Measurements from ENCODE around the gene HYAL2. TPM values are rescaled to one million over a fixed set of nuclear protein-coding genes. Genes with fewer than 3 reads are reported as not detected.
A peak's percentile ranks its signal among the peaks of the same experiment; 100 is the strongest.

Gene HYAL2
- total RNA-seq, 2 experiments from 2014 or later, result 6.5 to 6.8 TPM

DNA sequence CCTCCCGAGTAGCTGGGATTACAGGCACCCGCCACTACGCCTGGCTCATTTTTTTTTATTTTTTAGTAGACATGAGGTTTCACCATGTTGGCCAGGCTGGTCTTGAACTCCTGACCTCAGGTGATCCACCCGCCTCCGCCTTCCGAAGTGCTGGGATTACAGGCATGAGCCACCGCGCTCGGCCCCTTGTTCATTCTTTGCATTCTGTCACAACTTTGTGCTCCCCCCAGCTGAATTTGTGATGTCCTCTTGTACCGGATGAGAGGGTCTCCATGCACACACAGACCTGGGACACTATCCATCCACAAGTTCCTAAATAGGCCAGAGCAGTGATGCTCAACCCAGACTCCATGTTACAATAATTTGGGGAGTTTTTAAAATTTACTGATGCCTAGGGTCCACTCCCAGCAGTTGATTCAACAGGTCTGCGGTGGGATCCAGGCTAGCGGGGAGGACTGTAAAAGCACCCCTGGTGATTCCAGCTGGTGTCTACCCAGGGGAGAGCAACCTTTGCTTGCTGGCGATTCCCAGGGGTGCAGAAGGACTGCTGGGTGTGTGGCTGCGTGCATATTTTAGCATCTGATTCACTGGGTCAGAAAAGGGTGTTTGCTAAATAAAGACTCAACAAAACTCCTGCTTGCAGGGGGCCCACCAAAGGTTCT is 17.1 kb upstream of the HYAL2 start:
- peaks cover 58% of the 10 kb centered on the region for H3K36me3 Mint-ChIP-seq (ENCODE audit: low read depth)
- H3K27me3 Mint-ChIP-seq (ENCODE audit: low read depth), result no peaks in the 10 kb centered on the region
- H3K27ac Mint-ChIP-seq, result peak overlapping the region; percentile 96
- no peaks in the 10 kb centered on the region for H3K9me3 Mint-ChIP-seq (ENCODE audit: insufficient read depth)
- peak overlapping the region; percentile 92 for H3K4me3 Mint-ChIP-seq
- H3K4me1 Mint-ChIP-seq (ENCODE audit: low read depth), result peaks cover 53% of the 10 kb centered on the region
- DNase-seq, result no peak
- ATAC-seq, result no peak
- ChIA-PET CTCF (interaction anchor here (1.2 to 2.9 kb wide), 6 partner anchors 8 to 263 kb away, joined by 3 to 11 read pairs (median 6); partner anchors contain the start of genes CYB561D2 and NPRL2), POLR2A (interaction anchor here (0.9 to 5.6 kb wide), 9 partner anchors 11 to 1899 kb away, joined by 3 to 51 read pairs (median 7); partner anchors contain the start of genes CISH, CYB561D2, HEMK1 and NPRL2)

DNA sequence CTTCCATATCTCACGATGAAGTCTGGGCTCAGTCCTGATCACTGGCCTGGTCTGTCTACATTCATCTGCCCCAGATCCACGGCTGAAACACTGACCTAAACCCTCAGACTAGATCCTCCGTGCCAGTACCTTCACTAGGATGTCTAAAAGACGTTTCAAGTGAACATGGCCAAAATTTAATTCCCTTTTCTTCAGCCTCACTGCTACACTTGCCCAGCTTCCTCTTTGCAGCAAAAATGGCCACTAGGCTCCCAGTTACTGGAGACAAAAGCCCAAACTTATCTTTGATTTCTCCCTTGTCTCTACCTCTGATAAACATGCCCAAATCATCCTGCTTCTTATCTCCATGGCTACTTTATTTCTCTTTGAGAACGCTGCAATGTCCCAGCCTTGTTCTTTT is 16.4 kb upstream of the HYAL2 start:
- POLR2A ChIA-PET, result interaction anchor here (0.9 to 5.6 kb wide), 13 partner anchors 8 to 1900 kb away, joined by 3 to 51 read pairs (median 16); partner anchors contain the start of genes CISH, CYB561D2, GNAI2 and HEMK1
- Mint-ChIP-seq H3K27me3 (ENCODE audit: low read depth) (no peaks in the 10 kb centered on the region), H3K9me3 (ENCODE audit: insufficient read depth) (no peaks in the 10 kb centered on the region), H3K4me3 (peak overlapping the region; percentile 92), H3K4me1 (ENCODE audit: low read depth) (peaks cover 57% of the 10 kb centered on the region), H3K27ac (peak overlapping the region; percentile 96), H3K36me3 (ENCODE audit: low read depth) (peaks cover 63% of the 10 kb centered on the region)
- ATAC-seq, result no peak
- DNase-seq, result no peak
- CTCF ChIA-PET, result interaction anchor here (1.0 to 3.7 kb wide), 7 partner anchors 9 to 203 kb away, joined by 3 to 42 read pairs (median 8); partner anchors contain the start of genes CYB561D2, HYAL2, NPRL2 and TUSC2

DNA sequence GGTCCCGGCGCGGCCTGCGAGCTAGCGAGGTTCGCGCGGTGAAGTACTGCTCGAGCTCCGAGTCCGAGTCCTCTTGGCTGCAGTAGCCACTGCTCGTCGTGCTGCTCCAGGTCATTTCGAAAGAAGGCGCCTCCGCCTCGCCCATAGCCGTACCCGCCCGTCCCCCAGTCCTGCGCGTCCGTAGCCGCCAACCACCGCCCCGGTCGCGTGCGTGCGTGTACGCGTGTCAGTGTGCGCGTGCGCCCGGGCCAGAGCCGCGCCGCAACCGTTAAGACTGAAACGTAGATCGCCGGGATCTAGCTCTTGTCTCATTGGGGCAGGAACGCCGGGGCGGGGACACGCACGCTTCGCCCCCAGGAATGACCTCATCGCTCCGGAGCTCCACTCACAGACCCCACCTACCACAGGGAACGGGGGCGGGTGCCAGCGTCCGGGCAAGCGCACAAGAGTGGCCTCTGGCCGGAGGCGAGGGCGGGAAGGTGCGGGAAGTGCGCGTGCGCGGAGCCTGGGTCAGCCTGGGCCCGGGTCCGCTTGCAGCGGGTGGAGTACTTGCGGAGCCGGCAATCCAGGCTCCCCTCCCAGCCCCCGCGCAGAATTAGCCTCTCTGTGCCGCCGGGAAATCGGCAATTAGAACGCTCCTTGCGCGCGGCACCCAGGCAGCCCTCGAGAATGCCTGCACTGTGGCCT is 14.8 kb upstream of the HYAL2 start:
- Mint-ChIP-seq H3K4me1 (ENCODE audit: low read depth) (peaks cover 56% of the 10 kb centered on the region), H3K27me3 (ENCODE audit: low read depth) (no peaks in the 10 kb centered on the region), H3K36me3 (ENCODE audit: low read depth) (peaks cover 75% of the 10 kb centered on the region), H3K27ac (peak overlapping the region; percentile 96), H3K4me3 (peak overlapping the region; percentile 92), H3K9me3 (ENCODE audit: insufficient read depth) (no peaks in the 10 kb centered on the region)
- DNase-seq (peak; percentile 99), ATAC-seq (peak; percentile 75)
- CTCF ChIA-PET, result interaction anchor here (0.9 to 3.7 kb wide), 20 partner anchors 9 to 277 kb away, joined by 3 to 42 read pairs (median 6); partner anchors contain the start of genes C3orf18, CISH, CYB561D2 and HYAL2
- POLR2A ChIA-PET, result interaction anchor here (0.8 to 5.6 kb wide), 22 partner anchors 9 to 279 kb away, joined by 3 to 51 read pairs (median 9); partner anchors contain the start of genes CISH, CYB561D2, GNAI2 and HEMK1

DNA sequence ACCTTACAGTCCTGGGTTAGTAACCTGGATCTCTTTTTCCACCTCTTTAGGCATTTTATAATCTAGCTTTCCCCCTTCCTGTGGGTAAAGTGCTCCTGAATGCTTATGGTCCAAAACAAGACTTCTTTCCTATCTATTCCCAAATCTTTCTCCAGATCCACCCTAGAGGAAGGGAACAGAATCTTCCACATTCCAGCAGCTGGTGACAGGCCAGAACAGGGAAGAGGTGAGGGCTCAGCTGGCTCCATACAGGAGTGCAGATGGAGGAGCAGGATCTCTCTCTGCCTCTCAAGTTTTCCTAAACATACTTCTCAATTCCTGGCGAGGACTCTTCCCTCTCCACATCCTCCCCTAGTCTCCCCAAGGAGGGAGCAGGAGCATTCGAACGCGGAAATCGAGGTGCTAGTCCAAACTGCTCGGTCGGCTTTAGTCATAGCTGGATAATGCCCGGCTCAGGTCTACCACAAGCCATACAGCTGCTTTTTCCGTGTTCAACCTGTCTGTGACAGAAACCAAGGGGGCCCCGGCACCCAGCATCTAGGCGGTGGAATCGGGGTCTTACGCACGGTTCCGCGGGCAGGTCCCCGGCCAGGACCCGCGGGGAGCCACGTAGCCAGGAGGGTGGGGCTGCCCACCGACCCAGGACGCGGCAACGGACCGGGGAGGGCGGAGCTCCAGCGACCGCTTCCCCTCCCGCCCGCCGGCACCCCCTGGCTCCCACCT is 14.1 kb upstream of the HYAL2 start:
- POLR2A ChIA-PET, result interaction anchor here (0.7 to 5.6 kb wide), 26 partner anchors 8 to 280 kb away, joined by 3 to 51 read pairs (median 7); partner anchors contain the start of genes CISH, CYB561D2, GNAI2 and HEMK1
- Mint-ChIP-seq H3K36me3 (ENCODE audit: low read depth) (peaks cover 81% of the 10 kb centered on the region), H3K4me3 (peak overlapping the region; percentile 92), H3K27me3 (ENCODE audit: low read depth) (no peaks in the 10 kb centered on the region), H3K4me1 (ENCODE audit: low read depth) (peaks cover 54% of the 10 kb centered on the region), H3K27ac (peak overlapping the region; percentile 96), H3K9me3 (ENCODE audit: insufficient read depth) (no peaks in the 10 kb centered on the region)
- DNase-seq (peak; percentile 65), ATAC-seq (peak; percentile 4)
- CTCF ChIA-PET, result interaction anchor here (0.9 to 3.7 kb wide), 21 partner anchors 8 to 278 kb away, joined by 3 to 42 read pairs (median 6); partner anchors contain the start of genes C3orf18, CISH, CYB561D2 and HYAL2

DNA sequence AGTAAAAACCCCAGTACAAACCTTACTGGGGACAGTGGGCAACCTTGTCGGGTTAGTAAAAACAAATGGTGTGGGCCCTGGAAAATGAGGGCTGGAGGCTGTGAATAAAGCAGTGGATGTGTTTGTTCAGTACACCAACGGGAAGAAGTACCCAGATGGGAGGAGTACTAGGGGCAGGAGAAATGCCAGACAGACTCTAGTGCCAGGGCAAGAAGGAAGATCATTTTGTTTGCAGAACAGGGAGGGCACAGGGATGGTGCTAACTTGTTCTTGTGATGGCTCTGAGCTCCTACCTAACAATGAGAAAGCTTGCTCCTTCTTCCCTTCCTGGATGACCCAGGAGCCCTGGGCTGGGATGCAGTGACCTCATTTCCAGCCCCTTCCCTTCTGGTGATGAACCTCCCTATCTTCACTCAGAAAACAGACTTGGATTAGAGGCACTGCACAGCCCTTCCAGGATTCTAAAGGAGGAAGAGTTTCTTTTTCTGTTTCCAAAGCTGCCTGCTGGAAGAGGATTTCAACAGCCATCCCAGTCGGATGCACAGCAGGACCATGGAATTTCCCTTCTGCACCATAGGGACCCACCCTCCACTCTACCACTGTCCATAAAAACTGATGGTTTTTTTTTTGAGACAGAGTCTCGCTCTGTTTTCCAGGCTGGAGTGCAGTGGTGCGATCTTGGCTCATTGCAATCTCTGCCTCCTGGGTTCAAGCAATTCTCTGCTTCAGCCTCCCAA is 12.0 kb upstream of the HYAL2 start:
- DNase-seq, result no peak
- Mint-ChIP-seq H3K4me3 (peak overlapping the region; percentile 92), H3K4me1 (ENCODE audit: low read depth) (peaks cover 47% of the 10 kb centered on the region), H3K9me3 (ENCODE audit: insufficient read depth) (no peaks in the 10 kb centered on the region), H3K36me3 (ENCODE audit: low read depth) (peaks cover 91% of the 10 kb centered on the region), H3K27me3 (ENCODE audit: low read depth) (no peaks in the 10 kb centered on the region), H3K27ac (peak overlapping the region; percentile 86)
- no peak for ATAC-seq
- ChIA-PET POLR2A (interaction anchor here (0.7 to 1.4 kb wide), 3 partner anchors 10 to 16 kb away, joined by 3 to 4 read pairs (median 4); no protein-coding TSS in a partner anchor), CTCF (interaction anchor here (0.8 to 2.3 kb wide), 4 partner anchors 10 to 208 kb away, joined by 3 to 11 read pairs (median 4); no protein-coding TSS in a partner anchor)

DNA sequence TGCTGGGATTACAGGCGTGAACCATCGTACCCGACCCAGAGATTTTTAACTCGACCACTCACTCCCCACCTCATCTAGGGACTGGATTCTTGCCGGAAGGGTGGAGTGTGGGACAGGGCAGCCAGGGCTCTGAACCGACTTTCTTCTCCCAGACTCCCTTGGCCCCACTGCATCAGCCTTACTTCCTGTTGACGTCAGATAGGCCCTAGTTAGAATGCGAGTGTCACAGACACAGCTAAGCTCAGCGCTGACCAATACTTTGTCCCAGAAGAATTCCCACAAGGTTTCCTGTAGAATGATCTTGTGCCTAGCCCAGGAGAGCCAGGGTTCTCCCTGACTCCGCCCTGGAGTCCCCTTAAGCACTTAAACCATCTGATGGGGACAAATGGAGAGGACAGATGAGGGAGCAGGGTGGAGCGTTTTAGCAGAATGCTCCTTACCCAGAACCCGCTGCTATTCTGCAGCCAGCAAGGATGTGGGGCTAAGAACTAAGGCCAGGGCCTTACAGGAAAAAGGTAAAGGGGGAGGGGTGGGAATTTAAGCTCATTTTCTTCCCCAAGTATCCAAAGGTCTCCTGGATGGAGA is 11.3 kb upstream of the HYAL2 start:
- DNase-seq (no peak), ATAC-seq (no peak)
- POLR2A ChIA-PET, result interaction anchor here (1.4 kb wide), 1 partner anchor 15 kb away, joined by 4 read pairs; no protein-coding TSS in a partner anchor
- Mint-ChIP-seq H3K4me3 (peak overlapping the region; percentile 92), H3K27ac (peak overlapping the region; percentile 86), H3K27me3 (ENCODE audit: low read depth) (no peaks in the 10 kb centered on the region), H3K9me3 (ENCODE audit: insufficient read depth) (no peaks in the 10 kb centered on the region), H3K4me1 (ENCODE audit: low read depth) (peaks cover 47% of the 10 kb centered on the region), H3K36me3 (ENCODE audit: low read depth) (peaks cover 88% of the 10 kb centered on the region)
- CTCF ChIA-PET, result interaction anchor here (0.8 to 2.3 kb wide), 2 partner anchors 9 to 87 kb away, joined by 3 to 11 read pairs; no protein-coding TSS in a partner anchor

DNA sequence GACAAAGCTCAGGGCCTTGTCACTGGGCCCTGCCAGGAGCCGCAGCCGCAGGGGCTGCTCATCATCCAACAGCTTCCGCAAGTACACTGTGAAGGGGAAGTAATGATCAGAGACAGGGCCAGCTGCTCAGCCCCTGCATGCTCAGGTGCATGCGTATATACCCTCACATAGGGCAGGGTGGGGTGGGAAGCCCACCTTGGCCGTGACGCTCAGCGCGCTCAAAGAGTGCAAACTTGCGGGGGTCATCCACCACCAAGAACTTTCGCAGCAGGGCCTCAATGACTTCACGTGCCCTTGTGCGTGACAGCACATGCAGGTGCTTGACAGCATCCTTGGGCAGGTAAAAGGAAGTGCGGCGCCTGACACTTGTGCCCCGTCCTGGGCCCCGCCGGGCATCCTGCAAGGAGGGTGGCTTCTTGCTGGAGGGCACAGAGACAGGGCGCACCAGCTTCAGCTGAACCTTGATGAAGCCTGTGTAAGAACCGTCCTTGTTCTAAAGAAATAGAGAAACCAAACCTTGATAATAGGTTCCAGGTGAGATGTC is 8.9 kb upstream of the HYAL2 start:
- peak overlapping the region; percentile 43 for H3K27ac Mint-ChIP-seq
- DNase-seq (no peak), ATAC-seq (no peak)
- no peaks in the 10 kb centered on the region for H3K9me3 Mint-ChIP-seq (ENCODE audit: insufficient read depth)
- H3K27me3 Mint-ChIP-seq (ENCODE audit: low read depth), result no peaks in the 10 kb centered on the region
- H3K4me3 Mint-ChIP-seq, result no peak overlapping the region
- CTCF ChIA-PET, result no interaction called here
- peaks cover 60% of the 10 kb centered on the region for H3K4me1 Mint-ChIP-seq (ENCODE audit: low read depth)
- H3K36me3 Mint-ChIP-seq (ENCODE audit: low read depth), result peaks cover 74% of the 10 kb centered on the region
- POLR2A ChIA-PET, result interaction anchor here (1.3 kb wide), 1 partner anchor 9 kb away, joined by 5 read pairs; the partner anchor contains the start of gene RASSF1

DNA sequence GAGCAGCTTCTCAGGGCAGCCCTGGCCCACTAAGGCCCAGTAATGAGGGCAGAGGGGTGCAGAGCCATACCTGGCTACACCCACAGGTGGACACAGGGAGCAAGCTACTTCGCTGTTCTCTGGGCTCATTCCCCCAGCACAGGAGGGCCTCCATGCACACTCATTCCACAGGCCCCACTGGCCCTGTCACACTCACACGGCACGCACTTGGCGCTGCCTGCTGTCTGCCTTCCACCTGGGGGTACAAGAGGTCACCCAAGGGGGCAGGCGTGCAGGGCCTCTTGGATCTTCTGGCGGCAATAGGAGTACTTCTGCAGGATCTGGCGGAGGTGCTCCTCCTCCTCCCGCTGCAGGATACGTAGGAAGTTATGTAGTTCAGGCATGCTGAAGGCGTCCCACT is 7.8 kb upstream of the HYAL2 start:
- no peak overlapping the region for H3K4me3 Mint-ChIP-seq
- peaks cover 52% of the 10 kb centered on the region for H3K4me1 Mint-ChIP-seq (ENCODE audit: low read depth)
- ChIA-PET POLR2A (interaction anchor here (1.1 to 3.1 kb wide), 3 partner anchors 7 to 11 kb away, joined by 3 to 40 read pairs (median 5); partner anchors contain the start of gene RASSF1), CTCF (no interaction called here)
- H3K9me3 Mint-ChIP-seq (ENCODE audit: insufficient read depth), result no peaks in the 10 kb centered on the region
- H3K36me3 Mint-ChIP-seq (ENCODE audit: low read depth), result peaks cover 66% of the 10 kb centered on the region
- no peaks in the 10 kb centered on the region for H3K27me3 Mint-ChIP-seq (ENCODE audit: low read depth)
- DNase-seq (no peak), ATAC-seq (no peak)
- H3K27ac Mint-ChIP-seq, result peak overlapping the region; percentile 46

DNA sequence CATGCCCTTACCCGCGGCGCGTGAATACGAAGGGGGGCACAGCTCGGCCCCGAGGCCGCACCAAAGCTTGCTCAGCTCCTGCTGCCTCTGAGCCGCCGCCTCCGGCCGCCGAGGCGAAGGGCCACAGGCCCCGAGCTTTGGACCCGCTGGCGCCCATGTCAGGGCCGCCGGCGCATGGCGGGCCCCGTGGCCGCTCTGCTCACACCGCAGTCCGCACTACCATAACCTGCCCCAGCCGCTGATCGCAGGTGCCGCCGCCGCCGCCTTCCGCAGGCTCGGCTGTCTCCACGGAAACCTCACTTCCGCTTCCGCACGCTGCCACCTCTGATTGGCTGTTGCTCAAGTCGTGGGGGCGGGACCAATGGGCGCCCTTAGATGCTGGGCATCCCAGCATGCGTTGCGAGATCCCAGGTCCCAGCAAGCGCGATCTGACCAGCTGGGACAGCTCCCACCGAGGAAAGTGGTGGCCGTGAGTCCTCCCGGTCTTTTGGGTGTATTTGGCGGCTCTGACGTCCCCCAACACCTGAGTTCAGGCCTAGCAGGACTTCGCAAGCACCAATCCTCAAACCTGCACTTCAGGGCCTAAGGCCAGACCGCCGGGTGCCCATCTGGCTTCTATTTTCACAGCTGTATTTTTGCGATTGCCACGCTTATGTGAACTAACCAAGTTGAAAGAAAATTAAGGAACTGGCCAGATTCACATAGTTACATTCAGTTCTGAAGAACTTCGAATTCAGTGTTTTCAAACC is 5.6 kb upstream of the HYAL2 start, which contains the start of gene TUSC2:
Gene TUSC2, minus strand, starts transcription at position 281 of the 749 bp plus-strand sequence. Its CDS starts 124 bp downstream, at position 157.
- Mint-ChIP-seq H3K27ac (peak within 1 kb of the TSS; percentile 89), H3K27me3 (ENCODE audit: low read depth) (no peaks in the 10 kb centered on the region), H3K4me3 (peak within 1 kb of the TSS; percentile 87), H3K9me3 (ENCODE audit: insufficient read depth) (no peaks in the 10 kb centered on the region), H3K36me3 (ENCODE audit: low read depth) (peaks cover 51% of the 10 kb centered on the region), H3K4me1 (ENCODE audit: low read depth) (peaks cover 42% of the 10 kb centered on the region)
- POLR2A ChIA-PET, result interaction anchor here (0.9 to 3.1 kb wide), 5 partner anchors 9 to 82 kb away, joined by 3 to 40 read pairs (median 10); partner anchors contain the start of genes HYAL3, NAA80 and RASSF1
- DNase-seq, result peak; percentile 97
- CTCF ChIA-PET, result interaction anchor here (0.8 to 2.9 kb wide), 5 partner anchors 9 to 81 kb away, joined by 3 to 22 read pairs (median 5); no protein-coding TSS in a partner anchor
- peak; percentile 91 for ATAC-seq
